ENCODE measurements around the gene IQCN.

IQCN gene

GRCh38 chr19:18320865-18321733 lies 46.8 kb upstream of the IQCN start:
- TF ChIP-seq TAF1 (IDR thresholded peaks at IDR 0.05; ENCODE audit: borderline replicate concordance, insufficient read depth, low read length) (peak; percentile 44; the same call in 1 of the 2 replicates), SIN3A (IDR thresholded peaks at IDR 0.05; ENCODE audit: borderline replicate concordance, insufficient read depth, low read length) (peak; percentile 91; the same call in 1 of the 2 replicates), POLR2AphosphoS5 (IDR thresholded peaks at IDR 0.05; ENCODE audit: low read depth, low read length) (peak; percentile 74), FOXP2 (optimal IDR thresholded peaks at IDR 0.05; ENCODE audit: borderline replicate concordance, extremely low read depth, extremely low read length, insufficient read depth) (peak; percentile 66), REST (IDR thresholded peaks at IDR 0.05; ENCODE audit: insufficient read depth in 1 of 2, low read depth in 2 of 2, low read length in 2 of 2) (no peak)

DNA sequence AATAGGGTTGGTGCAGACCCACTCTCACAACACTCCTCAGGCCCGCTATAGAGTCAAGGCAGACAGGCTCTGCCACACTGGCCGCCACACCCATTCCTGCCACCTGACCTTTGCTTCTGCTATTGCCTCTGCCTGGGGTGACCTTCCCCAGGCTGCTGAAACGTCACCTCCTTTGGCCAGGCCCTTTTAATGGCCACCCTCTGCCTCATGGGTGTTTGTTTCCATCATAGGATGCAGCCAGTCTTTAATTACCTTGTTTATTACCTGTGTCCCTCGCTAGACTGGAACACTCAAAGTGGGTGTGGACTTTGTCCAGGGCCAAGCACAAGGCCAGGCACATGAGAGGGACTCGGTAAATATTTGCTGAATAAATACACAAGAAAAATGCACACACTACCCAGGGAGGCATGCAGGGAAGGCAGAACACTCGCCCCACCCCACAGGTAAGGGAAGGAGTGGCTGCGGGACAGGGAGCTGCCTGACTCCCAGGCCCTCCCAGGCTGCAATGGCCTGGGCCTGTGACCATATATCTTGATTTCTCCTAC lies 45.4 kb upstream of the IQCN start:
- TF ChIP-seq REST (IDR thresholded peaks at IDR 0.05; ENCODE audit: insufficient read depth in 1 of 2, low read depth in 2 of 2, low read length in 2 of 2) = no peak
- TF ChIP-seq POLR2AphosphoS5 (IDR thresholded peaks at IDR 0.05; ENCODE audit: low read depth, low read length) = no peak
- TF ChIP-seq TAF1 (IDR thresholded peaks at IDR 0.05; ENCODE audit: borderline replicate concordance, insufficient read depth, low read length) = no peak
- TF ChIP-seq SIN3A (IDR thresholded peaks at IDR 0.05; ENCODE audit: borderline replicate concordance, insufficient read depth, low read length) = no peak
- no peak for TF ChIP-seq FOXP2 (optimal IDR thresholded peaks at IDR 0.05; ENCODE audit: borderline replicate concordance, extremely low read depth, extremely low read length, insufficient read depth)

- TF ChIP-seq REST (IDR thresholded peaks at IDR 0.05; ENCODE audit: insufficient read depth in 1 of 2, low read depth in 2 of 2, low read length in 2 of 2) = no peak
- TF ChIP-seq FOXP2 (optimal IDR thresholded peaks at IDR 0.05; ENCODE audit: borderline replicate concordance, extremely low read depth, extremely low read length, insufficient read depth) = peak; percentile 18
- TF ChIP-seq SIN3A (IDR thresholded peaks at IDR 0.05; ENCODE audit: borderline replicate concordance, insufficient read depth, low read length) = no peak
Measured at GRCh38 chr19:18317961-18318800, 43.9 kb upstream of the IQCN start.

- TF ChIP-seq REST (IDR thresholded peaks at IDR 0.05; ENCODE audit: insufficient read depth in 1 of 2, low read depth in 2 of 2, low read length in 2 of 2) (no peak), FOXP2 (optimal IDR thresholded peaks at IDR 0.05; ENCODE audit: borderline replicate concordance, extremely low read depth, extremely low read length, insufficient read depth) (no peak)
Measured at GRCh38 chr19:18313398-18313797, 39.1 kb upstream of the IQCN start.

Measured in PFSK-1 (cell line).